Activated CD8-positive, alpha-beta memory T cell treated with anti-CD3 and anti-CD28 coated beads, Interleukin-2, amount 10 ng/mL, durations not matched to agents 7 days and 5 days (primary cell): ENCODE measurements around the gene KLHDC4. TPM values are rescaled to one million over a fixed set of nuclear protein-coding genes. Genes with fewer than 3 reads are reported as not detected.

Experiments used
- ATAC-seq: fragments of 150-1000 bp; cut with Tn5 transposase; one replicate; pipeline ENCODE4 v1.10.0; 2021; ENCODE audit warnings: moderate library complexity
- CTCF ChIA-PET: fragments of 350-600 bp; sonication (Branson Sonifier 250); formaldehyde crosslinking; loops from one replicate; lab custom pipeline; 2021; ENCODE audit warnings: antibody characterized with exemption; lab: Charles Lee
- DNase-seq: peaks from one replicate; pipeline ENCODE4 v3.0.0-alpha.2; 2020
- H3K27ac Mint-ChIP-seq: one replicate; pipeline ENCODE4 v1.8.0; 2021; ENCODE audit warnings: mild to moderate bottlenecking, mixed read lengths
- H3K27me3 Mint-ChIP-seq: one replicate; pipeline ENCODE4 v1.8.0; 2021; ENCODE audit warnings: mixed read lengths
- H3K36me3 Mint-ChIP-seq: one replicate; pipeline ENCODE4 v1.8.0; 2021; ENCODE audit warnings: mild to moderate bottlenecking, mixed read lengths
- H3K4me1 Mint-ChIP-seq: one replicate; pipeline ENCODE4 v1.8.0; 2021; ENCODE audit warnings: mixed read lengths
- H3K4me3 Mint-ChIP-seq: one replicate; pipeline ENCODE4 v1.8.0; 2021; ENCODE audit warnings: mild to moderate bottlenecking, moderate library complexity, mixed read lengths
- H3K9me3 Mint-ChIP-seq: one replicate; pipeline ENCODE4 v1.8.0; 2022; ENCODE audit warnings: low read depth, mixed read lengths
- total RNA-seq, 2 experiments: library from RNA; stranded (reverse); gene quantifications; one replicate each; pipeline ENCODE4 v1.2.3, GENCODE V29; 2021

Gene KLHDC4
- total RNA-seq, 2 experiments from 2014 or later = 86.0 to 114 TPM

DNA sequence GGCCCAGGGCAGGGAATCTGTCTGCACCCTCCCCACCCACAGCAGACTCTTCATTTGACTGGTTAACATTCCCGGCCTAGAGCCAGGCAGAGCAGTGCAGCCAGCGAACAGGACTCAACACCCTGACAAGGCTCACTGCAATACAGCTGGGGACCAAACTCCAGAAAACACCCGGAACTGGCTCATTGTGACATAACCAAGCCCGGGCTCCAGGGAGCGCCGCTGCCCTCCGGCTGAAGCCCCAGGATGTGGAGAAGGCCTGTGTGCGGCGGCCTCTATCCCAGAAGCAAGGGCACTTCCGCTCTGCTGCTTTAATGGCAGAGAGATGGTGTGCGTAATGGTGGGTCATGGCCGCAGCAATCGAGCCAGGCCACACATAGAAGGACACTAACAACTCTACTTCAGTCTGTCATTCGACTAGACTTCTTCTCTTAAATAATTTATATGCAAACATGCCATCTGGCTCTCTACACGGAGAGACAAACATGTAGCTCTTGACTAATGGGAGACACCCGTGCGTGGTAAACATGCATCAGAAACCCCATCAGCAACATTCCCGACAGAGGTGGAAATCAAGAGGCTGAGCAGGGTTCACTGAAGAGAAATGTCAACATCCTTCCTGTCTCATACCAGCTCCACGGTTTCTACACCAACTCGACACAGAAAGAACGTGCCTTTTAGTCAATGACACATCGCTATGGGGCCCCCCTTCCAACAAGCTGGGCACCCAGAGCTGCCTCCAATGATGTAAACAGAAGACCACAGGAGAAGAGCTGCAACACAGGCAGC is 18.0 kb downstream of the KLHDC4 start:
- Mint-ChIP-seq H3K9me3 (no peaks in the 10 kb centered on the region), H3K27ac (no peak overlapping the region), H3K4me3 (no peak overlapping the region), H3K4me1 (no peaks in the 10 kb centered on the region), H3K27me3 (no peaks in the 10 kb centered on the region), H3K36me3 (peaks cover 34% of the 10 kb centered on the region)
- ATAC-seq (no peak), DNase-seq (no peak)
- CTCF ChIA-PET = no interaction called here

DNA sequence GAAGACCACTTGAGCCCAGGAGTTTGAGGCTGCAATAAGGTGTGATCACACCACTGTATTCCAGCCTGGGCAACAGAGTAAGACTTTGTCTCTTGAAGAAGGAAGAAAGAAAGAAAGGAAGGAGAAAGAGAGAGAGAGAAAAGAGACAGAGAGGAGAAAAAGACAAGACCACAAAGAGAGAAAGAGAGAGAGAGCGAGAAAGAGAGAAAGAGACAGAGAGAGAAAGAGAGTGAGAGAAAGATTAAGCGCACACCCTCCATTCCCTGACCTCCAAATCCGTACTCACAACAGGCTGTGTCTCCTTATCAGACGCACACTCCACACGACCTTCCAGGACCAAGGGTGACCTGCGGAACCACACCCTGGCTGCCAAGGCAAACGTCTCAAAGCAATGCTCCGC is 19.6 kb downstream of the KLHDC4 start:
- peaks cover 28% of the 10 kb centered on the region for H3K36me3 Mint-ChIP-seq
- no peak overlapping the region for H3K4me3 Mint-ChIP-seq
- no peaks in the 10 kb centered on the region for H3K4me1 Mint-ChIP-seq
- ATAC-seq (no peak), DNase-seq (no peak)
- CTCF ChIA-PET = no interaction called here
- H3K27me3 Mint-ChIP-seq = no peaks in the 10 kb centered on the region
- no peaks in the 10 kb centered on the region for H3K9me3 Mint-ChIP-seq
- no peak overlapping the region for H3K27ac Mint-ChIP-seq

DNA sequence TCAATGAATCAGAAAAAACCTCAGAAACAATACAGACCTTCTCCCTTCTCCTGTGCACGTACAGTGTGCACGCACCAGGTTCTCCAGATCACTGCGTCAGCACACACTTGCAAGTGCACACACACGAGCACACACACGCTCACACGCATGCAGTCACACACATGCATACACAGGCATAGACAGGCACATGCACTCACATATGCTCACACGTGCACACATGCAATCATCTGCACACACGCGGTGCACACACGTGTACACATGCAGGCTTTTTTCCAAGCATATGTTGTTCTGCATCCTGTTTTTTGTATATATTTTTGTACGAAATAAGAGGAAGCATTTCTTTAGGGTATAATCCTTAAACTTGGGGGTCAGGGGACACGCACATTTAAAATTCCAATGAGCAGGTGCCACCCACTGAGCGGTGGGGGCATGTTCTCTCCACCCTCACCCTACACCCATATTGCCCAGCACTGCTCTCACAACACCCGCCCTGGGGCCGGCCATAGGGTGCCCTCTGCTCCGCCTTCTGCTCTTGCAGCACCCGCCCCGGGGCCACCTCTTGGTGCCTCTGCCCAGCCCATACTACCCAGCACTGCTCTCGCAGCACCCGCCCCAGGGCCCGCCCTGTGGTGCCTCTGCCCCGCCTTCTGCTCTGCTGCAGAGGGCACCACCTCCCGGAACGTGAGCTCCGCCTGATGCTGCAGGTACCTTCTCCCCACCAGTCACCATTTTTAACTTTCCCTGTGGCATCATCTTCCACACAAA is 20.9 kb downstream of the KLHDC4 start:
- H3K27ac Mint-ChIP-seq = no peak overlapping the region
- H3K27me3 Mint-ChIP-seq = no peaks in the 10 kb centered on the region
- DNase-seq (no peak), ATAC-seq (no peak)
- CTCF ChIA-PET = interaction anchor here (0.6 to 1.2 kb wide), 2 partner anchors 25 to 32 kb away, joined by 3 to 4 read pairs; no protein-coding TSS in a partner anchor
- no peaks in the 10 kb centered on the region for H3K9me3 Mint-ChIP-seq
- no peak overlapping the region for H3K4me3 Mint-ChIP-seq
- H3K4me1 Mint-ChIP-seq = no peaks in the 10 kb centered on the region
- peaks cover 23% of the 10 kb centered on the region for H3K36me3 Mint-ChIP-seq

DNA sequence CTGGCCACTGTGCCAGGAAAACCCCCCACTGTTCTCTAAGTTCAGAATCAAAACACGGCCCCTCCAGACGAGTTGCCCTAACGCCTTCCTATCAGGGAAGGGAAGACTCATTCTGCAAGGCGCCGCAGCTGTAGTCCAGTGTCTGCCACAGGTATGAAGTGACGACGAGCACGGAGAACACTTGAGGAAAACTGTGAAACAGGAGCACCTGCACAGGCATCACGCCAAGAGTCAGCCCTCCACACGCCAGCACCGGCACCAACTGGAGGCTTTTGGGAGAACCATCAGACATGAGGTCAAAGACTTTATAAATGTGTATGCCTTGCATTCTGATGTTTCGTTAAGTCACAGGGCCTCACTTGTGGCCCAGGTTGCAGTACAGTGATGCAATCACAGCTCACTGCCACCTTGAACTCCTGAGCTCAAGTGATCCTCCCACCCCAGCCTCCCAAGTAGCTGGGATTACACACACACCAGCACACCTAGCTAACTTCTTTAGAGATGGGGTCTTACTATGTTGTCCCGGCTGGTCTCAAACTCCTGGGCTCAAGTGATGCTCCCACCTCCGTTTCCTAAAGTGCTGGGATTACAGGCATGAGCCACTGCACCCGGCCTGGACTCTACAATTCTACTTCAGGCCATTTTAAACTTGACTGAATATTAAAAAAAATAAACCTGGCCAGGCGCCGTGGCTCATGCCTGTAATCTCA is 22.9 kb downstream of the KLHDC4 start:
- ATAC-seq (no peak), DNase-seq (no peak)
- Mint-ChIP-seq H3K27me3 (no peaks in the 10 kb centered on the region), H3K9me3 (no peaks in the 10 kb centered on the region), H3K4me1 (no peaks in the 10 kb centered on the region), H3K4me3 (no peak overlapping the region), H3K27ac (no peak overlapping the region), H3K36me3 (peaks cover 16% of the 10 kb centered on the region)
- CTCF ChIA-PET = interaction anchor here (1.6 kb wide), 1 partner anchor 18 kb away, joined by 3 read pairs; no protein-coding TSS in a partner anchor

DNA sequence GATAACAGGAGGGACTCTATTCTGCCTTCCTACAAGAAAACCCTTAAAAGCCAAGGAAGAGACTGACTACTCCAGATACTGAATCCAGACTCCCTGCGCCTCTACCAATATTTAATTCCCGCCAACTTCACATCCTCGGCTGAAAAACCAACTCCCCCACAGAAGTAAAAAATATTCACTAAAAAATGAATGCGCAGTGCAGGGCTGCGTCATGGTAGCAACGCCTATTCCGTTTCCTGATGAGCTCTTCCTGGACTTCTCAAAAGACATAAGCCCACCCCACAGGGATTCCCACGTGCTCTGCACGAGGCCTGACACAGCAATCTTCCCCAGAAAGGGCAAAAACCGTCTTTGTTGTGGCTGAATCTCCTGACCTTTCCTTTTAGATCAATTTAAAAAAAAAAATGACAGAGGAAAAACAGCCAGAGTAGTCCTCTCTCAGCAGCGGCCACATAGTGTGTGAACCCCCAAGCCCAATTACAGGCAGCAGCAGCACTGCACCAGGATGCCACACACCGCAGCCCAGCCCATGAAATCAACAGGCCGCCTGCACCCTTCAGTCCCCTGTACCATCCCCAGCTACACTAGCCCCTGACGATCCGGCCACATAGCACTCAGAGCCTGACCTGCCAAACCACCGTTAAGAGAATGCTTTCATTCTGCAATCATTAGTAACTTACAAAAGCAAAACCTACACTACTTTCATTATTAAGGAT is 23.9 kb downstream of the KLHDC4 start:
- no peak overlapping the region for H3K4me3 Mint-ChIP-seq
- H3K27ac Mint-ChIP-seq = no peak overlapping the region
- H3K4me1 Mint-ChIP-seq = no peaks in the 10 kb centered on the region
- ATAC-seq (no peak), DNase-seq (no peak)
- no peaks in the 10 kb centered on the region for H3K27me3 Mint-ChIP-seq
- H3K36me3 Mint-ChIP-seq = peaks cover 11% of the 10 kb centered on the region
- CTCF ChIA-PET = interaction anchor here (1.6 kb wide), 1 partner anchor 19 kb away, joined by 3 read pairs; no protein-coding TSS in a partner anchor
- no peaks in the 10 kb centered on the region for H3K9me3 Mint-ChIP-seq

- Mint-ChIP-seq H3K9me3 (no peaks in the 10 kb centered on the region), H3K4me1 (no peaks in the 10 kb centered on the region), H3K27ac (peak overlapping the region; percentile 47), H3K27me3 (no peaks in the 10 kb centered on the region), H3K36me3 (peaks cover 9% of the 10 kb centered on the region), H3K4me3 (no peak overlapping the region)
- CTCF ChIA-PET = no interaction called here
- DNase-seq (no peak), ATAC-seq (no peak)
Measured at GRCh38 chr16:87740909-87741424, 24.8 kb downstream of the KLHDC4 start.

- DNase-seq = no peak
- CTCF ChIA-PET = no interaction called here
- H3K4me3 Mint-ChIP-seq = no peak overlapping the region
- H3K36me3 Mint-ChIP-seq = peaks cover 7% of the 10 kb centered on the region
- H3K9me3 Mint-ChIP-seq = no peaks in the 10 kb centered on the region
- no peak for ATAC-seq
- H3K27ac Mint-ChIP-seq = peak overlapping the region; percentile 47
- H3K4me1 Mint-ChIP-seq = no peaks in the 10 kb centered on the region
- no peaks in the 10 kb centered on the region for H3K27me3 Mint-ChIP-seq
Measured at GRCh38 chr16:87740441-87740840, 25.3 kb downstream of the KLHDC4 start.

- DNase-seq (no peak), ATAC-seq (no peak)
- no peaks in the 10 kb centered on the region for H3K27me3 Mint-ChIP-seq
- H3K4me1 Mint-ChIP-seq = peaks cover 1% of the 10 kb centered on the region
- H3K4me3 Mint-ChIP-seq = no peak overlapping the region
- H3K27ac Mint-ChIP-seq = no peak overlapping the region
- CTCF ChIA-PET = no interaction called here
- peaks cover 4% of the 10 kb centered on the region for H3K36me3 Mint-ChIP-seq
- H3K9me3 Mint-ChIP-seq = no peaks in the 10 kb centered on the region
Measured at GRCh38 chr16:87739801-87740200, 26.0 kb downstream of the KLHDC4 start.

- peaks cover 26% of the 10 kb centered on the region for H3K4me1 Mint-ChIP-seq
- no peak overlapping the region for H3K27ac Mint-ChIP-seq
- H3K27me3 Mint-ChIP-seq = no peaks in the 10 kb centered on the region
- peaks cover 10% of the 10 kb centered on the region for H3K36me3 Mint-ChIP-seq
- no peaks in the 10 kb centered on the region for H3K9me3 Mint-ChIP-seq
- DNase-seq (no peak), ATAC-seq (no peak)
- CTCF ChIA-PET = no interaction called here
- no peak overlapping the region for H3K4me3 Mint-ChIP-seq
Measured at GRCh38 chr16:87736008-87736382, 29.8 kb downstream of the KLHDC4 start.

DNA sequence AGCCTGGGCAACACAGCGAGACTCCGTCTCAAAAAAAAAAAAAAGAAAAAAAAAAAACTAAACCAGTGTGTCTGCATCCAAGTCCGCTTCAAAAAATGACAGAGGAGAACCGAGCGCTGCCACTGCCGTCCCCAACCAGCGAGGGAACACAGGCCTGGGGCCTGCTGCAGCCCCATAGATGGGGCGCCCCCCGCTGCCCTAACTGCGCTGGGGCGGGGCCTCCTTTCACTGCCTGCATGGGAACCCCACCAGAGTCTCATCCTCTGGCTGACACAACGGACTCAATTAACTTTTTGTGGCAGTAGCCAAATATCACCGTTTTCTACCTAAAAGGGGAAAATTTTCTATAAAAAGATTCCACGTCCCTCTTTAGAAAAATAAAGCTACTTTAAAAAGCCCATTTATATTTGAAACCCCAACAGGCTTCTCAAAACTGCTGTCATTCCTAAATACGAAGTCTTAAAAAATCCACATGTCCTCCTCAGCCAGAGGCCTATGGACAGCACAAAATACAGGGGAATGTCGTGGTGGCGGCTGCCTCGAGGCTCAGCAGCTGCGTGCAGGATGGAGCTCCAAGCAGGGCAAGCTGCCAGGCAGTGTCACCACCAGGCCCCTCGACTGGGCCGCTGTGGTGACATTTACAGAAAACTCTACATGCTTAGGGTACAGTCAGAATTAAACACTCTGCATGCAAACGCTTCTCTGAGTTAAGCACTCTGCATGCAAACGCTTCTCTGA is 30.3 kb downstream of the KLHDC4 start:
- peaks cover 27% of the 10 kb centered on the region for H3K4me1 Mint-ChIP-seq
- H3K9me3 Mint-ChIP-seq = no peaks in the 10 kb centered on the region
- DNase-seq (no peak), ATAC-seq (no peak)
- H3K27me3 Mint-ChIP-seq = no peaks in the 10 kb centered on the region
- H3K4me3 Mint-ChIP-seq = no peak overlapping the region
- CTCF ChIA-PET = no interaction called here
- H3K36me3 Mint-ChIP-seq = peaks cover 13% of the 10 kb centered on the region
- no peak overlapping the region for H3K27ac Mint-ChIP-seq

DNA sequence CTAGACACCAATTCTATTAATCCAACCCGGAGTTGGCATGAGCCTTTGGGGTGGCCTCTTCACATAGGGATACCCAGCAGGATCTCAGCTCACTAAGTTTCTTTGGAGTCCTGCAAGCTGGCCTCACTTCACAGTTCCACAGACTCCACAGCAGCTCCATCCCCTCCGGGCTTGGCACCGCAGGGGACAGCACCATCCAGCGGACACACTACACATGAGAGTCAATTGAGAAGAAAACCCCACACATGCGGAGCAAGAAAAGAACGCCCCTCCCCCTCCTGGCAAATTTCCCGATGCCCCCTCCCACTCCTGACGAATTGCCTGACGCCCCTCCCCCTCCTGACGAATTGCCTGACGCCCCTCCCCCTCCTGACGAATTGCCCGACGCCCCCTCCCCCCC is 31.1 kb downstream of the KLHDC4 start:
- no peaks in the 10 kb centered on the region for H3K9me3 Mint-ChIP-seq
- DNase-seq = no peak
- CTCF ChIA-PET = interaction anchor here (0.6 to 0.7 kb wide), 2 partner anchors 10 to 155 kb away, joined by 3 to 5 read pairs; no protein-coding TSS in a partner anchor
- H3K4me3 Mint-ChIP-seq = no peak overlapping the region
- H3K27ac Mint-ChIP-seq = no peak overlapping the region
- ATAC-seq = no peak
- peaks cover 18% of the 10 kb centered on the region for H3K36me3 Mint-ChIP-seq
- peaks cover 27% of the 10 kb centered on the region for H3K4me1 Mint-ChIP-seq
- H3K27me3 Mint-ChIP-seq = no peaks in the 10 kb centered on the region

GRCh38 chr16:87733190-87733589 is 32.6 kb downstream of the KLHDC4 start:
- Mint-ChIP-seq H3K27me3 (no peaks in the 10 kb centered on the region), H3K27ac (peak overlapping the region; percentile 55), H3K4me3 (no peak overlapping the region), H3K4me1 (peaks cover 27% of the 10 kb centered on the region), H3K36me3 (peaks cover 23% of the 10 kb centered on the region), H3K9me3 (no peaks in the 10 kb centered on the region)
- ATAC-seq (peak; percentile 27), DNase-seq (no peak)
- CTCF ChIA-PET = no interaction called here
